Transverse colon (tissue), 4 donors: Measurements from ENCODE around the gene ZNF423. TPM values are rescaled to one million over a fixed set of nuclear protein-coding genes. Genes with fewer than 3 reads are reported as not detected.

Experiments
- DNase-seq: peaks from one replicate; pipeline ENCODE4 v3.0.0-alpha.2; 2019
- H3K27ac ChIP-seq, 4 donors: fragments of 200-600 bp; sonication (generic); 2 replicates each; pipeline ENCODE4 v1.5.1; 2016 to 2018; ENCODE audit warnings: inconsistent platforms in 4 of 4
- H3K27me3 ChIP-seq: fragments of 200-600 bp; sonication (generic); 2 replicates; pipeline ENCODE4 v1.5.1; 2017; ENCODE audit warnings: inconsistent platforms
- H3K36me3 ChIP-seq, 4 donors: fragments of 200-600 bp; sonication (generic); 2 replicates each; pipeline ENCODE4 v1.5.1; 2017 to 2019; ENCODE audit warnings: inconsistent platforms in 4 of 4
- H3K4me1 ChIP-seq, 4 donors: fragments of 200-600 bp; sonication (generic); 2 replicates each; pipeline ENCODE4 v1.5.1; 2017 to 2020; ENCODE audit warnings: inconsistent platforms in 4 of 4
- H3K4me3 ChIP-seq, 4 donors: fragments of 200-600 bp; sonication (generic); 1 replicate in 1 of 4; 2 replicates in 3 of 4; pipeline versions ENCODE4 v1.5.1 to v1.6.1; 2017 to 2019; ENCODE audit warnings: inconsistent platforms in 4 of 4
- H3K9me3 ChIP-seq, 2 donors: fragments of 200-600 bp; sonication (generic); 2 replicates each; pipeline ENCODE4 v1.5.1; 2017 to 2019; ENCODE audit warnings: inconsistent platforms in 2 of 2
- EP300 ChIP-seq: sonication (generic); formaldehyde crosslinking; IDR thresholded peaks from one replicate; pipeline ENCODE4 v1.6.1; 2017; ENCODE audit warnings: antibody characterized with exemption, low read depth
- POLR2A ChIP-seq: fragments of 450-650 bp; IDR thresholded peaks from one replicate; pipeline ENCODE4 v1.6.1; 2016; ENCODE audit warnings: antibody characterized with exemption, mild to moderate bottlenecking, moderate library complexity
- POLR2AphosphoS5 ChIP-seq, 3 donors: sonication (generic); formaldehyde crosslinking; IDR thresholded peaks; one replicate each; pipeline ENCODE4 v1.6.1; 2016; ENCODE audit warnings: antibody characterized with exemption in 3 of 3
- WGBS, 2 donors: methylation state at CpG; one replicate each; pipeline ENCODE4 v1.1.5; 2018; ENCODE audit warnings: low coverage in 1 of 2; 5-methylcytosine and 5-hydroxymethylcytosine counted together
- in situ Hi-C, 4 donors: fragments of 200-750 bp; cut with MboI; loops; one replicate each; pipeline versions ENCODE4 v1.15.0 to v1.15.1; 2017; ENCODE audit warnings: low sequenced_read_pairs in 3 of 4, low pct_ligation_motif_present in 1 of 4, low pct_unique_long_range_greater_than_20kb in 1 of 4
- intact Hi-C: fragments of 100-400 bp; cut with DNase I; formaldehyde crosslinking; loops from one replicate; pipeline ENCODE4 v1.15.1; 2023; ENCODE audit warnings: low total_unique reads
- total RNA-seq, 4 donors: library from RNA; depleted of rRNA; stranded (reverse); fragments of >200 nt; gene quantifications; one replicate each; pipeline ENCODE4 v1.1.0, GENCODE V29; 2016
- TF ChIP-seq, protein P1 (sequence below), 5 experiments: fragments of 200-600 bp in 3 of 5; fragments of 450-650 bp in 2 of 5; sonication (generic) in 3 of 5; IDR thresholded peaks; 1 replicate in 2 of 5; 2 replicates in 3 of 5; pipeline ENCODE4 v1.5.1; 2016 to 2017; ENCODE audit warnings: antibody characterized with exemption in 5 of 5, inconsistent platforms in 3 of 5, mild to moderate bottlenecking in 2 of 5, moderate library complexity in 1 of 5

Gene ZNF423
- total RNA-seq, 4 donors from 2014 or later, result 4.9 to 13.1 (median 7.2) TPM

DNA sequence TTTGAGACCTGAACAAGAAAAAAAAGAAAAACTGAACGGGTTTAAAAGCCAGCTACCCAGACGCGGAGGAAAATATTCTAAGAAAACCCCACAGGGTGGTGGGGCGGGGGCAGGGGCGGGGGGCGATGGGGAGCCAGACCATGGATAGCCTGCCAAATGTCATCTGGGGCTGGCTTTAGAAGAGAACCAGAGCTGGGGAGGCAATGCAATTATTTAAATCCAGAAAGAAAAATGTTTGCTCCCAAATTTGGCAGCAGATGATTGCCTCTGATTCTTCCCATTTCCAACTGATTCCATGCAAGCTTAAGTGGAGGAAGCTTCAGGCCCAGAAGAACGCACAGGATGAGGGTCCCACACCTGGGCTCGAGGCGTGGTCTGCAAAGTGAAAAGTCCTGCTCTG lies 34.8 kb downstream of the ZNF423 start:
- no peak overlapping the region for H3K4me3 ChIP-seq
- H3K4me1 ChIP-seq, result no peaks in the 10 kb centered on the region
- H3K27me3 ChIP-seq, result no peaks in the 10 kb centered on the region
- no peaks in the 10 kb centered on the region for H3K36me3 ChIP-seq
- no peak for DNase-seq
- intact Hi-C loops (no loop called here), in situ Hi-C loops (no loop called here)
- no peaks in the 10 kb centered on the region for H3K9me3 ChIP-seq
- 65 to 81% methylated on average over 6 to 9 of the region's 9 CpGs for WGBS, 2 donors
- no peak overlapping the region for H3K27ac ChIP-seq
- TF ChIP-seq POLR2AphosphoS5 (IDR thresholded peaks at IDR 0.05) (no peak), EP300 (no peak), POLR2A (no peak)
- TF ChIP-seq, protein P1, sequence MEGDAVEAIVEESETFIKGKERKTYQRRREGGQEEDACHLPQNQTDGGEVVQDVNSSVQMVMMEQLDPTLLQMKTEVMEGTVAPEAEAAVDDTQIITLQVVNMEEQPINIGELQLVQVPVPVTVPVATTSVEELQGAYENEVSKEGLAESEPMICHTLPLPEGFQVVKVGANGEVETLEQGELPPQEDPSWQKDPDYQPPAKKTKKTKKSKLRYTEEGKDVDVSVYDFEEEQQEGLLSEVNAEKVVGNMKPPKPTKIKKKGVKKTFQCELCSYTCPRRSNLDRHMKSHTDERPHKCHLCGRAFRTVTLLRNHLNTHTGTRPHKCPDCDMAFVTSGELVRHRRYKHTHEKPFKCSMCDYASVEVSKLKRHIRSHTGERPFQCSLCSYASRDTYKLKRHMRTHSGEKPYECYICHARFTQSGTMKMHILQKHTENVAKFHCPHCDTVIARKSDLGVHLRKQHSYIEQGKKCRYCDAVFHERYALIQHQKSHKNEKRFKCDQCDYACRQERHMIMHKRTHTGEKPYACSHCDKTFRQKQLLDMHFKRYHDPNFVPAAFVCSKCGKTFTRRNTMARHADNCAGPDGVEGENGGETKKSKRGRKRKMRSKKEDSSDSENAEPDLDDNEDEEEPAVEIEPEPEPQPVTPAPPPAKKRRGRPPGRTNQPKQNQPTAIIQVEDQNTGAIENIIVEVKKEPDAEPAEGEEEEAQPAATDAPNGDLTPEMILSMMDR (IDR thresholded peaks at IDR 0.05), result no peak

DNA sequence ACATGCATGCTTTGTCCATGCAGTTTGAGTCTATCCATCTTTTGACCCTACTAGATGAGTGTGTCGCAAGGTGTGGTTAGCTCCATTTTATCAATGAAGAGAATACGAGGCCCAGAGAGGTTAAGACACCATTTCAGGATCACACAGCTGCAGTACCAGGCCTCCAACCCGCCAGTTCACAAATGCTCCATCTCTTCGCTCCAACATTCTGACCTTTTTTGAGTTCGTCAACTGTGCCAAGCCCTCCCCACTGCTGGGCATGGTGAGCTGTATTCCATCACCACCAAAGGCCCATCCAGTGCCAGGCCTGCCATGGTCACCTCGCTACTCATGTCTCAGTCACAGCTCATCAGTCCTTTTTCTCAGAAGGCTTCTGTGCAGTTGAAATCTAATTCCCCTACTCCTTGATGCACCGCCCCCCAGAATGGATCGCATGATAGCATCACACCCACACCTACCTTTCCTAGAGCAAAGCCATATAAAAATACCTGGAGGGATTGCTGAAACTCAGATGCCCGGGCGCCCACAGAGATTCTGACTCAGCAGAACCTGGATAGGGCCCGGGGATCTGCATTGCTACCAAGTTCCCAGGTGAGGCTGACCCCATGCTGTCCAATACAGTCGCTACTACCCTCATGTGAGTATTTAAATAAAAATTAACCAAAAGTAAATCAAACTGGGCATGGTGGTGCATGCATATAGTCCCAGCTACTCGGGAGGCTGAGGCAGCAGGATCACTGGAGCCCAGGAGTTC lies 38.0 kb downstream of the ZNF423 start:
- no peaks in the 10 kb centered on the region for H3K36me3 ChIP-seq
- H3K4me3 ChIP-seq, result no peak overlapping the region
- no peak for DNase-seq
- intact Hi-C loops (no loop called here), in situ Hi-C loops (no loop called here)
- H3K27ac ChIP-seq, result no peak overlapping the region
- H3K27me3 ChIP-seq, result no peaks in the 10 kb centered on the region
- WGBS, 2 donors, result 88 to 92% methylated on average over 5 to 13 of the region's 13 CpGs
- TF ChIP-seq, protein P1 (IDR thresholded peaks at IDR 0.05), result no peak
- TF ChIP-seq POLR2AphosphoS5 (IDR thresholded peaks at IDR 0.05), result no peak
- TF ChIP-seq EP300, result no peak
- TF ChIP-seq POLR2A, result no peak
- H3K9me3 ChIP-seq, result no peaks in the 10 kb centered on the region
- no peaks in the 10 kb centered on the region for H3K4me1 ChIP-seq

GRCh38 chr16:49816875-49817274 lies 39.0 kb downstream of the ZNF423 start:
- WGBS, 2 donors, result 62 to 74% methylated on average over 2 to 8 of the region's 8 CpGs
- intact Hi-C loops, result no loop called here

GRCh38 chr16:49811644-49812334 lies 44.1 kb downstream of the ZNF423 start:
- no peaks in the 10 kb centered on the region for H3K9me3 ChIP-seq
- H3K27me3 ChIP-seq, result no peaks in the 10 kb centered on the region
- DNase-seq, result no peak
- peaks cover 0 to 8% (median 0%) of the 10 kb centered on the region in 4 donors for H3K4me1 ChIP-seq
- in situ Hi-C loops (no loop called here), intact Hi-C loops (no loop called here)
- no peak for TF ChIP-seq EP300
- H3K4me3 ChIP-seq, result no peak overlapping the region
- H3K36me3 ChIP-seq, result no peaks in the 10 kb centered on the region
- H3K27ac ChIP-seq, result no peak overlapping the region
- WGBS, 2 donors, result 64% methylated on average over 6 of the region's 13 CpGs; no CpG with 5 or more reads in 1 of the 2 donors

More at GRCh38 chr16:49816875-49817274, 39.0 kb downstream of the ZNF423 start:
- TF ChIP-seq POLR2AphosphoS5 (IDR thresholded peaks at IDR 0.05), result no peak
- TF ChIP-seq, protein P1 (IDR thresholded peaks at IDR 0.05), result no peak
- no peak for TF ChIP-seq POLR2A
- no peak for TF ChIP-seq EP300
- H3K27ac ChIP-seq, result no peak overlapping the region
- no peaks in the 10 kb centered on the region for H3K27me3 ChIP-seq
- no peaks in the 10 kb centered on the region for H3K9me3 ChIP-seq
- no peak overlapping the region for H3K4me3 ChIP-seq
- no peak for DNase-seq
- in situ Hi-C loops, result no loop called here
- H3K4me1 ChIP-seq, result no peaks in the 10 kb centered on the region
- no peaks in the 10 kb centered on the region for H3K36me3 ChIP-seq
